ENCODE results near the gene ANKRD11.

Gene ANKRD11

GRCh38 chr16:89512453-89512852 lies 22.1 kb upstream of the ANKRD11 start:
- Mint-ChIP-seq H3K27ac (no peak overlapping the region), H3K4me3 (no peak overlapping the region), H3K36me3 (peaks cover 7% of the 10 kb centered on the region), H3K4me1 (peaks cover 8% of the 10 kb centered on the region), H3K9me3 (no peaks in the 10 kb centered on the region), H3K27me3 (no peaks in the 10 kb centered on the region)

GRCh38 chr16:89511374-89511773 lies 21.0 kb upstream of the ANKRD11 start:
- no peaks in the 10 kb centered on the region for H3K9me3 Mint-ChIP-seq
- H3K27ac Mint-ChIP-seq = no peak overlapping the region
- peaks cover 17% of the 10 kb centered on the region for H3K4me1 Mint-ChIP-seq
- H3K36me3 Mint-ChIP-seq = peaks cover 6% of the 10 kb centered on the region
- H3K4me3 Mint-ChIP-seq = no peak overlapping the region
- no peaks in the 10 kb centered on the region for H3K27me3 Mint-ChIP-seq

- Mint-ChIP-seq H3K27me3 (no peaks in the 10 kb centered on the region), H3K4me1 (peaks cover 25% of the 10 kb centered on the region), H3K4me3 (no peak overlapping the region), H3K9me3 (no peaks in the 10 kb centered on the region), H3K36me3 (peaks cover 6% of the 10 kb centered on the region), H3K27ac (no peak overlapping the region)
These were observed 20.2 kb upstream of the ANKRD11 start for GRCh38 chr16:89510526-89510925.

- no peaks in the 10 kb centered on the region for H3K9me3 Mint-ChIP-seq
- peak within 1 kb of the TSS; percentile 98 for H3K27ac Mint-ChIP-seq
- no peaks in the 10 kb centered on the region for H3K27me3 Mint-ChIP-seq
- H3K36me3 Mint-ChIP-seq = no peaks in the 10 kb centered on the region
- peak within 1 kb of the TSS; percentile 99 for H3K4me3 Mint-ChIP-seq
- H3K4me1 Mint-ChIP-seq = peaks cover 33% of the 10 kb centered on the region
These were observed 17.7 kb upstream of the ANKRD11 start, which contains the start of gene SPG7 for GRCh38 chr16:89507834-89508590. Gene SPG7, plus strand, starts transcription at chr16:89508403. Its CDS starts 15 bp downstream, at chr16:89508418.

GRCh38 chr16:89507214-89507833 lies 17.0 kb upstream of the ANKRD11 start:
- H3K27me3 Mint-ChIP-seq = no peaks in the 10 kb centered on the region
- no peaks in the 10 kb centered on the region for H3K36me3 Mint-ChIP-seq
- peak overlapping the region; percentile 74 for H3K27ac Mint-ChIP-seq
- no peaks in the 10 kb centered on the region for H3K9me3 Mint-ChIP-seq
- H3K4me3 Mint-ChIP-seq = peak overlapping the region; percentile 79
- peaks cover 33% of the 10 kb centered on the region for H3K4me1 Mint-ChIP-seq

- no peaks in the 10 kb centered on the region for H3K9me3 Mint-ChIP-seq
- H3K27me3 Mint-ChIP-seq = no peaks in the 10 kb centered on the region
- no peaks in the 10 kb centered on the region for H3K36me3 Mint-ChIP-seq
- H3K27ac Mint-ChIP-seq = peak overlapping the region; percentile 74
- H3K4me1 Mint-ChIP-seq = peaks cover 33% of the 10 kb centered on the region
- H3K4me3 Mint-ChIP-seq = peak overlapping the region; percentile 79
These were observed 16.4 kb upstream of the ANKRD11 start for GRCh38 chr16:89506791-89507191.

GRCh38 chr16:89506113-89506504 lies 15.7 kb upstream of the ANKRD11 start:
- no peaks in the 10 kb centered on the region for H3K9me3 Mint-ChIP-seq
- no peaks in the 10 kb centered on the region for H3K27me3 Mint-ChIP-seq
- H3K36me3 Mint-ChIP-seq = no peaks in the 10 kb centered on the region
- H3K4me3 Mint-ChIP-seq = peak overlapping the region; percentile 74
- peak overlapping the region; percentile 63 for H3K27ac Mint-ChIP-seq
- peaks cover 33% of the 10 kb centered on the region for H3K4me1 Mint-ChIP-seq

- peak overlapping the region; percentile 74 for H3K4me3 Mint-ChIP-seq
- H3K9me3 Mint-ChIP-seq = no peaks in the 10 kb centered on the region
- peaks cover 31% of the 10 kb centered on the region for H3K4me1 Mint-ChIP-seq
- no peaks in the 10 kb centered on the region for H3K27me3 Mint-ChIP-seq
- no peaks in the 10 kb centered on the region for H3K36me3 Mint-ChIP-seq
- peak overlapping the region; percentile 90 for H3K27ac Mint-ChIP-seq
These were observed 15.1 kb upstream of the ANKRD11 start for GRCh38 chr16:89505204-89506112.

- H3K4me3 Mint-ChIP-seq = no peak overlapping the region
- H3K4me1 Mint-ChIP-seq = peaks cover 26% of the 10 kb centered on the region
- H3K36me3 Mint-ChIP-seq = no peaks in the 10 kb centered on the region
- no peak overlapping the region for H3K27ac Mint-ChIP-seq
- H3K9me3 Mint-ChIP-seq = no peaks in the 10 kb centered on the region
- H3K27me3 Mint-ChIP-seq = no peaks in the 10 kb centered on the region
These were observed 13.7 kb upstream of the ANKRD11 start for GRCh38 chr16:89504091-89504490.

- no peaks in the 10 kb centered on the region for H3K36me3 Mint-ChIP-seq
These were observed 11.9 kb upstream of the ANKRD11 start for GRCh38 chr16:89502081-89502843.

GRCh38 chr16:89499767-89500166 lies 9.4 kb upstream of the ANKRD11 start:
- no peaks in the 10 kb centered on the region for H3K36me3 Mint-ChIP-seq
- H3K27ac Mint-ChIP-seq = no peak overlapping the region

More at GRCh38 chr16:89502081-89502843, 11.9 kb upstream of the ANKRD11 start:
- H3K27me3 Mint-ChIP-seq = no peaks in the 10 kb centered on the region
- peak overlapping the region; percentile 51 for H3K27ac Mint-ChIP-seq
- peaks cover 24% of the 10 kb centered on the region for H3K4me1 Mint-ChIP-seq
- H3K4me3 Mint-ChIP-seq = no peak overlapping the region
- H3K9me3 Mint-ChIP-seq = no peaks in the 10 kb centered on the region

GRCh38 chr16:89498839-89499238 lies 8.5 kb upstream of the ANKRD11 start:
- no peak overlapping the region for H3K27ac Mint-ChIP-seq

More at GRCh38 chr16:89499767-89500166, 9.4 kb upstream of the ANKRD11 start:
- Mint-ChIP-seq H3K9me3 (no peaks in the 10 kb centered on the region), H3K4me1 (peaks cover under 1% of the 10 kb centered on the region), H3K27me3 (no peaks in the 10 kb centered on the region), H3K4me3 (no peak overlapping the region)

GRCh38 chr16:89495121-89495520 lies 4.8 kb upstream of the ANKRD11 start:
- H3K27me3 Mint-ChIP-seq = no peaks in the 10 kb centered on the region
- H3K4me3 Mint-ChIP-seq = no peak overlapping the region

More at GRCh38 chr16:89498839-89499238, 8.5 kb upstream of the ANKRD11 start:
- H3K9me3 Mint-ChIP-seq = no peaks in the 10 kb centered on the region
- no peak overlapping the region for H3K4me3 Mint-ChIP-seq
- no peaks in the 10 kb centered on the region for H3K36me3 Mint-ChIP-seq
- no peaks in the 10 kb centered on the region for H3K27me3 Mint-ChIP-seq
- no peaks in the 10 kb centered on the region for H3K4me1 Mint-ChIP-seq

GRCh38 chr16:89493776-89494175 lies 3.4 kb upstream of the ANKRD11 start:
- Mint-ChIP-seq H3K4me1 (peaks cover 31% of the 10 kb centered on the region), H3K27ac (no peak overlapping the region), H3K36me3 (peaks cover 3% of the 10 kb centered on the region), H3K9me3 (no peaks in the 10 kb centered on the region), H3K4me3 (no peak overlapping the region), H3K27me3 (no peaks in the 10 kb centered on the region)

More at GRCh38 chr16:89495121-89495520, 4.8 kb upstream of the ANKRD11 start:
- no peak overlapping the region for H3K27ac Mint-ChIP-seq
- no peaks in the 10 kb centered on the region for H3K9me3 Mint-ChIP-seq
- peaks cover 27% of the 10 kb centered on the region for H3K4me1 Mint-ChIP-seq
- no peaks in the 10 kb centered on the region for H3K36me3 Mint-ChIP-seq
